ENCODE data around the gene TRIM67.
A peak's percentile ranks its signal among the peaks of the same experiment; 100 is the strongest.

The TRIM67 gene

DNA sequence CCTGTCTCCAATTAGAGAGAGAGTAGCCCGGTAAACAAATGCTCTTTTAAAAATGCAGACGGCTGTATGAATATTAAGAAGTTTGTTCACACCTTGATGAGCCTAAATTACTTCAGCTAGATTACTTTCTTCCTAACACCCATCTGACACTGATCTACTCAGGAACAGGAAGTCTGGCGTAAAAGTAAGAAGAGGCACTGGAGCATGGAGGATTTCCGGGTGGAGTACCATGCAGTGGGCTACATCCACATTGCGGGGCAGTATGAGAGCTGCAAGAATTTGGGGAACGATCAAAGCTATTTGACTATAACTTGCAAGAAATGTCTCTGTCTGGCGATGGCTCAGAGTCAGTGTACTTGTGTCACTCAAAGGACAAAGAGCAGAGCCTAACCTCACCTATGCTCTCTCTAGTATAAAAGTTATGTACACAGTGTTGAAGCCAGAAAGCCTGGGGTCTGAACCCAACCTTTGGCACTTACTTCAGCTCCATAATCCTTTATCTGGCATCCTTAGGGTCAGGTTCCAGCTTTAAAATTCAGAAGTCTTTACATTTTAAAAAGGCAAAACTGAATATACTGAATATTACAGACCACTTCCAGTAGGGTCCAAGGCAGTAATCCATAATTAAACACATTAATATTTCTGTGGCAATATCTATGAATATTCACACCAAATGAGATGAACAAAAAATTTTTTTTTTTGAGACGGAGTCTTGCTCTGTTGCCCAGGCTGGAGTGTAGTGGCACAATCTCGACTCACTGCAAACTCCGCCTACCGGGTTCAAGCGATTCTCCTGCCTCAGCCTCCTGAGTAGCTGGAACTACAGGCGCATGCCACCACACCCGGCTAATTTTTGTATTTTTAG lies 71.2 kb downstream of the TRIM67 start:
- Histone ChIP-seq H3K9me3 (ENCODE audit: control insufficient read depth, insufficient read depth, low read length) (no peaks in the 10 kb centered on the region), H3K4me1 (ENCODE audit: control insufficient read depth, insufficient read depth, low read length) (no peaks in the 10 kb centered on the region), H3K36me3 (ENCODE audit: control insufficient read depth, insufficient read depth, low read length) (no peaks in the 10 kb centered on the region), H3K9ac (ENCODE audit: low read depth, low read length) (no peak overlapping the region), H3K4me3 (ENCODE audit: low read depth, low read length) (no peak overlapping the region), H3K27me3 (ENCODE audit: control insufficient read depth, insufficient read depth, low read length) (no peaks in the 10 kb centered on the region)

DNA sequence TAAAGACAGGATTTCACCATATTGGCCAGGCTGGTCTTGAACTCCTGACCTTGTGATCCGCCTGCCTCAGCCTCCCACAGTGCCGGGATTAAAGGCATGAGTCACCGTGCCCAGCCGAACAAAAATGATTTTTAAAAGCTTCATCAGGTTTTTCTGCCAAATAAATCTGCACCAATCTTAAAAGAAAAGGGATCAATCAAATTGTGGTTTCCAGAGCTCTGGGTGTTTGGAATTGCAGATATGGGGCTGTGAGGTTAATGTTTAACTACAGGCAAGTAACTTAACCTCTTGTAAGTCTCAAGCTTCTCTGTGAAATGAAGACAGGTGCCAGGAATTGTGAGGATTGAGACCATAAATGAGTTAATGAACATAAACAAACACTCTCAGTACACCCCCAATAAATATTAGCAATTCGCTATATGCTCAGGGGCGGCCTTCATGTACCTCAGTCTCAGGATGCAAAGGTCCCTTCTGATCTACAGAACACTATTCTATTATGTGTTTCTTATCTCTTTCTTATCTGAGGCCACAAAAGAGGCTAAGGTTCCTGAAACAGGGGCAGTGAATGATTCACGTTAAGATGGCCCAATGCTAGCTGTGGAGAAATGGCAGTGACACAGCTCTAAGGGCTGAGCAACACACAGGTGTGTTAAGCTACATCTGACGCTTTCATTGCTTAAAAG lies 72.0 kb downstream of the TRIM67 start:
- H3K36me3 ChIP-seq (ENCODE audit: control insufficient read depth, insufficient read depth, low read length): no peaks in the 10 kb centered on the region
- no peak overlapping the region for H3K9ac ChIP-seq (ENCODE audit: low read depth, low read length)
- H3K27me3 ChIP-seq (ENCODE audit: control insufficient read depth, insufficient read depth, low read length): no peaks in the 10 kb centered on the region
- no peaks in the 10 kb centered on the region for H3K4me1 ChIP-seq (ENCODE audit: control insufficient read depth, insufficient read depth, low read length)
- no peak overlapping the region for H3K4me3 ChIP-seq (ENCODE audit: low read depth, low read length)
- no peaks in the 10 kb centered on the region for H3K9me3 ChIP-seq (ENCODE audit: control insufficient read depth, insufficient read depth, low read length)

DNA sequence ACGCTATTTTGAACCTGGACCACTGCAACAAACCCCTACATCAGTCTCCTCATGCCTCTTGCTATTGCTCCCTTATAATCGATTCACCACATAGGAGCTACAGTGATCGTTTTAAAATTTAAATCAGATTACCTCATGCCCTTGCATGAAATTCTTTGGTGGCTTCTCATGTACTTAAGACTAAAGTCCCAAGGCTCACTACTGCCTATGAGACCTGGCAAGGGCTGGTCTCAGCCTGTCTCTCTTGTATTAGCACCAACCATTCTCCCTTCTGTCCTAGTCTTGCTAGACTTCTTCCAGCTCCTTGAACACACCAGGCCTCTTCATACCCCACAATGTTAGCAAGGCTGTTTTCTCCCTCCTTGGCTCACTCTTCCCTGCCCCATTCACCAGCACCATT lies 72.6 kb downstream of the TRIM67 start:
- no peak overlapping the region for H3K4me3 ChIP-seq (ENCODE audit: low read depth, low read length)
- H3K27me3 ChIP-seq (ENCODE audit: control insufficient read depth, insufficient read depth, low read length): no peaks in the 10 kb centered on the region
- no peaks in the 10 kb centered on the region for H3K4me1 ChIP-seq (ENCODE audit: control insufficient read depth, insufficient read depth, low read length)
- H3K9me3 ChIP-seq (ENCODE audit: control insufficient read depth, insufficient read depth, low read length): no peaks in the 10 kb centered on the region
- no peak overlapping the region for H3K9ac ChIP-seq (ENCODE audit: low read depth, low read length)
- H3K36me3 ChIP-seq (ENCODE audit: control insufficient read depth, insufficient read depth, low read length): no peaks in the 10 kb centered on the region

DNA sequence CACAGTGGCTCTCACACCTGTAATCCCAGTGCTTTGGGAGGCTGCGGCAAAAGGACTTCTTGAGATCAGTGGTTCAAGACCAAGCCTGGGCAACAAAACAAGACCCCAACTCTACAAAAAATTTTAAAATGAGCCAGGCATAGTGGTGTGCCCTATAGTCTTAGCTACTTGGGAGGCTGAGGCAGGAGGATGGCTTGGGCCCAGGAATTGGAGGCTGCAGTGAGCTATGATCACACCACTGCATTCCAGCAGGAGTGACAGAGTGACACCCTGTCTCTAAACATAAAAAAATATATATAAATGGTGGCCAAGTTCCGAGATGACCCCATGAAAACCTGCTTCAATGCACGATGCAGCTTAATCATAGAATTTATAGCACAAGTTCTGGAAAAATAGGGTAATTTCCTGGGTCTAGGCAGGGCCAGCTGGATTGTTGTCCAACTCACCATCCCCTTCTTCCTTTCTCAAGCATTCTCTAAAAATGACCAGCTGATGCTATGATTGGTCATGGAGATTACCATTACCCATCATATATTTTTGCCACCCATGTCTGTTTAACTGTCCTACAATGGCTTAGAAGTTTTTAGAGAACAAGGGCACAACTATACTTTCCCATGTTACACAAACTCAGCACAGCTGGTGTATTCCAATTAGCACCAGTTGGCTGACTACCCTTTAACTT lies 73.8 kb downstream of the TRIM67 start:
- H3K27me3 ChIP-seq (ENCODE audit: control insufficient read depth, insufficient read depth, low read length): no peaks in the 10 kb centered on the region
- no peaks in the 10 kb centered on the region for H3K36me3 ChIP-seq (ENCODE audit: control insufficient read depth, insufficient read depth, low read length)
- H3K4me1 ChIP-seq (ENCODE audit: control insufficient read depth, insufficient read depth, low read length): no peaks in the 10 kb centered on the region
- H3K9me3 ChIP-seq (ENCODE audit: control insufficient read depth, insufficient read depth, low read length): no peaks in the 10 kb centered on the region
- H3K9ac ChIP-seq (ENCODE audit: low read depth, low read length): no peak overlapping the region
- no peak overlapping the region for H3K4me3 ChIP-seq (ENCODE audit: low read depth, low read length)

DNA sequence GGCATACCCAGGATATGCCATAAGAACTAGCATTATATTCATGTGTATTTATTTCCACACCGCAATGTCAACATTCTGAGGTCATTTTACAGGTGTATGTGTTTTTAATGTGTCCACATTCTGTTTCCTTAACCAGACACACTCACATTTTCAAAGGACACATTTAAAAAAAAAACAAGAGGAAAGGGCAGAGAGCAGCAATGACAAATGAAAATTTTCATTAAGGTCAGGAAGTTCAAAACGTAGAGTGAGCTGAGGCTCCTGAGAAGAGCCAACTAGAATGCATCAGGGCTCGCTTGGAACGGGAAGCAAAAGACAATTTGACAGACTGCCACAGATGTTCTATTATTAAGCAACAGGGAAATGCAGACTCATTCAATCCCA lies 74.3 kb downstream of the TRIM67 start:
- H3K4me1 ChIP-seq (ENCODE audit: control insufficient read depth, insufficient read depth, low read length): no peaks in the 10 kb centered on the region
- H3K4me3 ChIP-seq (ENCODE audit: low read depth, low read length): no peak overlapping the region

DNA sequence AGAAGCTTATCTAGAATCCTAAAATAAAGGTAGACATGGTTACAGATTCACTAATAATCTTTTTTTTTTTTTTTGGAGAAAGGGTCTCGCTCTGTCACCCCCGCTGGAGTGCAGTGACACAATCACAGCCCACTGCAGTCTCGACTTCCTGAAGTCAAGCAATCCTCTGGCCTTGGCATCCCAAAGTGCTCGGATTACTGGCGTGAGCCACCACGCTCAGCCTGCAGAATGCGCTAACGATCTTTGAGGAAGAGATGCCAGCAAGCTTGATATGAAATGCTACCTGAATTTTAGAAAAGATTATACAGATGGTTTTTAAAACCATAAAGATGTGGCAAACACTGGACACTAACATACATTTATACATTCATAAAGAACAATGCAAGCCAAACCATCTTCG lies 75.1 kb downstream of the TRIM67 start:
- H3K4me1 ChIP-seq (ENCODE audit: control insufficient read depth, insufficient read depth, low read length): no peaks in the 10 kb centered on the region
- no peak overlapping the region for H3K4me3 ChIP-seq (ENCODE audit: low read depth, low read length)
- H3K27me3 ChIP-seq (ENCODE audit: control insufficient read depth, insufficient read depth, low read length): no peaks in the 10 kb centered on the region
- H3K36me3 ChIP-seq (ENCODE audit: control insufficient read depth, insufficient read depth, low read length): no peaks in the 10 kb centered on the region
- no peak overlapping the region for H3K9ac ChIP-seq (ENCODE audit: low read depth, low read length)
- no peaks in the 10 kb centered on the region for H3K9me3 ChIP-seq (ENCODE audit: control insufficient read depth, insufficient read depth, low read length)

More for the DNA sequence above, 74.3 kb downstream of the TRIM67 start:
- Histone ChIP-seq H3K9me3 (ENCODE audit: control insufficient read depth, insufficient read depth, low read length) (no peaks in the 10 kb centered on the region), H3K9ac (ENCODE audit: low read depth, low read length) (no peak overlapping the region), H3K36me3 (ENCODE audit: control insufficient read depth, insufficient read depth, low read length) (no peaks in the 10 kb centered on the region), H3K27me3 (ENCODE audit: control insufficient read depth, insufficient read depth, low read length) (no peaks in the 10 kb centered on the region)

DNA sequence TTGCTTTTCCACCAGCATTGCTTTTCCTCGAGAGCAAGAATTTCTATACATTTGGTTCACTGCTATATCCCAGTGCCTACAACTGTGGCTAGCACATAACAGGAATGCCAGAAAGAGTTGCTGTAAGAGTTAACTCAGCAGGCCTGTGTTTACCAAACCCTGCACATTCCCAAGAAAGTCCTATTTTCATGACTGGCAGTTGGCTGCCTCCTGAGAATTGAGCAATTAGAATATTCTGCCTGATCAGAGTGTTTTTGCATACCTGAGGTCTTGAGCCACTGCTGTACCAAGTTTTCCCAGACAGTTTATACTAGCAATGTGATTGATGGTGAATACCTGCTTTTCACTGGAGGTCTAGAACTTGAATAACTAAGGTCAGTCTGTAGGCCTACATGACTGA lies 76.4 kb downstream of the TRIM67 start:
- no peaks in the 10 kb centered on the region for H3K9me3 ChIP-seq (ENCODE audit: control insufficient read depth, insufficient read depth, low read length)
- no peak overlapping the region for H3K9ac ChIP-seq (ENCODE audit: low read depth, low read length)
- H3K27me3 ChIP-seq (ENCODE audit: control insufficient read depth, insufficient read depth, low read length): no peaks in the 10 kb centered on the region
- H3K36me3 ChIP-seq (ENCODE audit: control insufficient read depth, insufficient read depth, low read length): no peaks in the 10 kb centered on the region
- H3K4me1 ChIP-seq (ENCODE audit: control insufficient read depth, insufficient read depth, low read length): no peaks in the 10 kb centered on the region
- H3K4me3 ChIP-seq (ENCODE audit: low read depth, low read length): no peak overlapping the region

DNA sequence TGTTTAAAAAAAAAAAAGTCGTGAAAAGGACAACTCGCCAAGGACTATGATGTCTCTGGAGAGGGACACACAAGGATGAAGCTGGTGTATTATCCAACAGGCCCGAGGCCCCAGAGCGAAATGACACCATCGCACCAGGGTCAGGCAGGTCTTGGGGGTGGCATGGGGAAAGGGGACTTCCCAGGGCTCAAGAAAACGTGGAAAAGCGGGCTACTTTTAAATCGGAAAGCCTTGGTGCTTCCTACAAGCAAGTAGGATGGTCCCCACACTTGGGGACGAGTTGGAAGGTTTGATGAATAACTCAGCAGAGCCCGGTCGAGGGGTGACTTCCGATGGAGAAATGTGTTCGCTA lies 78.6 kb downstream of the TRIM67 start:
- no peaks in the 10 kb centered on the region for H3K27me3 ChIP-seq (ENCODE audit: control insufficient read depth, insufficient read depth, low read length)
- no peaks in the 10 kb centered on the region for H3K4me1 ChIP-seq (ENCODE audit: control insufficient read depth, insufficient read depth, low read length)
- peak overlapping the region; percentile 54 for H3K9ac ChIP-seq (ENCODE audit: low read depth, low read length)
- no peaks in the 10 kb centered on the region for H3K9me3 ChIP-seq (ENCODE audit: control insufficient read depth, insufficient read depth, low read length)
- H3K4me3 ChIP-seq (ENCODE audit: low read depth, low read length): peak overlapping the region; percentile 85
- H3K36me3 ChIP-seq (ENCODE audit: control insufficient read depth, insufficient read depth, low read length): no peaks in the 10 kb centered on the region

DNA sequence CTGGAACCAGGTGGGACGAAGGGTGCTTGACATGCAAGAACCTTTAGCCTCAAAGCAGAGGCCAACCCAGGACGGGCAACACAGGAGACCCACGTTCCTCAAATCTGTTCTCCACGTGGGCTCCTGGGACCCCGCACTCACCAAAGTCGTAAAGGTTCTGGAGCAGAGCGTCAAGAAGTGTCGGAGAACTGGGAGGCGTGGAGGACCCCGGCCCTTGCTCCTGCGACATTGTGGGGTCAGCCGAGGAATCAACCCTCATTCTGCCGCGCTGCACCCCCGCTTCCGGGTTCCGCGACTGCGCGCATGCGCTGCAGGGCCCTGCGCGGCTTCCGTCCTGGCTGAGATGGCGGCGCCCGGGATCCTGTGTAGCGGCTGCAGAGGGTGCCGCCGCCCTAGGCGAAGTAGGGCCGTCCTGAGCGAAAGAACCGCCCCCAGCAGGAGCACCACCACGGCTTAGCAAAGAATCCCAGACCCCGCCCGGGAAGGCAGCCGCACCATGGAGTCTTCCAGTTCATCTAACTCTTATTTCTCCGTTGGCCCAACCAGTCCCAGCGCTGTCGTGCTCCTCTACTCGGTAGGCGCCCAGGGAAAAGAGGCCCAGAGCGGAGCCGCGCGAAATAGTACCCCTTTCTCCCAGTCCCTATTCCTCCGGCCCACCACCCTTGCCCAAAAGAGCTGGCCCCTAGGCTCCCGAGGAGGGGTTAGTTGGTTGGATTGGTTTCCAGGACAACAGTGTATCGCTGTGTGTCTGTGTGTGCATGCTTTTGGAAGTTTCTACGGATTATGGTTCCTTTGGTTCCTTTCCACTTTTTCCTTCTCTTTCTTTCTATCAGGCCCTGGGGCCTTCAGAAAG lies 79.3 kb downstream of the TRIM67 start, which contains the start of gene GNPAT:
Gene GNPAT, plus strand, starts transcription at position 330 of the 853 bp plus-strand sequence. Its CDS starts 167 bp downstream, at position 497.
- Histone ChIP-seq H3K27me3 (ENCODE audit: control insufficient read depth, insufficient read depth, low read length) (no peaks in the 10 kb centered on the region), H3K4me1 (ENCODE audit: control insufficient read depth, insufficient read depth, low read length) (no peaks in the 10 kb centered on the region), H3K9me3 (ENCODE audit: control insufficient read depth, insufficient read depth, low read length) (no peaks in the 10 kb centered on the region), H3K4me3 (ENCODE audit: low read depth, low read length) (peak within 1 kb of the TSS; percentile 85), H3K9ac (ENCODE audit: low read depth, low read length) (peak within 1 kb of the TSS; percentile 54), H3K36me3 (ENCODE audit: control insufficient read depth, insufficient read depth, low read length) (no peaks in the 10 kb centered on the region)

DNA sequence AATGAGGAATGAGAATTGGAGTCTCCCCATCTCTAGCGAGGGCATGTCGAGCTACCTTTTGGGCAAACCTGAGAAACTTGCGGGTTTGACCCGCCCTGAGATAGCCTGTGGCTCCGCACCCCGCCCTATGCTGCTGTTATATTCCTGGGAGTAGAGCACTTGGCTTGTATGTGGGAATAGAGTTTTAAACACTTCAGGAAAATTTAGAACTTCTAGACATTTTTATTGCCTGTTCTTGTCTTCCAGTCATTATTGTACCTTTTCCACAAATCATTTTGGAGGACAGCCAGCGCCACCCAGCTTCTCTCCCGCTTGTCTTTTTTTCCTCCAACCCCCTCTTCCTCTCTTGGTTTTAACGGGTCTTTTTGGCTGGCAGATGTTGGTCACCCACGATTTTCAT lies 79.9 kb downstream of the TRIM67 start:
- Histone ChIP-seq H3K36me3 (ENCODE audit: control insufficient read depth, insufficient read depth, low read length) (no peaks in the 10 kb centered on the region), H3K9me3 (ENCODE audit: control insufficient read depth, insufficient read depth, low read length) (no peaks in the 10 kb centered on the region), H3K9ac (ENCODE audit: low read depth, low read length) (no peak overlapping the region), H3K4me1 (ENCODE audit: control insufficient read depth, insufficient read depth, low read length) (no peaks in the 10 kb centered on the region), H3K4me3 (ENCODE audit: low read depth, low read length) (peak overlapping the region; percentile 85), H3K27me3 (ENCODE audit: control insufficient read depth, insufficient read depth, low read length) (no peaks in the 10 kb centered on the region)

DNA sequence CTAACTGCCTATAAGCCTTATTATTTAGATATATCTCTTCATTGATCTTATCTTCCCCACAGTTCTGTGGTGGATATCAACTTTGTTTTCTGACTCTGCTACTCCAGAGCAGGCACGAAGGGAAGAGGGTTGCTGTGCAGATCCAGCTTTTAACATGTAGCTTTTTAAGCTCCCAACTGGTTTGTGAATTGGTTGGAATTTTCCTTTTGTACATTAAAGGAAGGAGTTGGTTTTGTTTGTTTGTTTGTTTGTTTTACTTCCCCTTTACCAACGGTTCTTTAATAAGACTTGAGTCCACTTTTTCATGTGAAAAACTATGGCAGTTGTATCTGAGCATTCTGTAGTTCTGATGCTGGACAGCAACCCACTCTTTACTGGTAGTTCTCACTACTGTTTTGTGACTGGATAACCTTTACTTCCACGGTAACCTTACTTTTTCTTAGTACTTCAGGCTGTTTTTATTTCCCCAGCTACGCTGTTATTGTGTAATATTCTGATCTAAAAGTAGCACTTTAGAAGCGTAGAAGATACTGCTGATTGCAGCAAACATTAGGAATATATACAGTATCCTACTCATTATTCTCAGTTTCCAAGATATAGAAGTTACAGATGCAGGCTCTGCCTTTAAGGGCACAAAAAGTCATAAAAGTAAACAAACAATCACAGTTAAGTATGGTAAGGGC lies 80.8 kb downstream of the TRIM67 start:
- Histone ChIP-seq H3K9me3 (ENCODE audit: control insufficient read depth, insufficient read depth, low read length) (no peaks in the 10 kb centered on the region), H3K4me1 (ENCODE audit: control insufficient read depth, insufficient read depth, low read length) (no peaks in the 10 kb centered on the region), H3K36me3 (ENCODE audit: control insufficient read depth, insufficient read depth, low read length) (no peaks in the 10 kb centered on the region), H3K27me3 (ENCODE audit: control insufficient read depth, insufficient read depth, low read length) (no peaks in the 10 kb centered on the region), H3K9ac (ENCODE audit: low read depth, low read length) (no peak overlapping the region), H3K4me3 (ENCODE audit: low read depth, low read length) (no peak overlapping the region)
